Frontal cortex (tissue), 4 donors: Measurements from ENCODE around the gene SYNDIG1. TPM values are rescaled to one million over a fixed set of nuclear protein-coding genes. Genes with fewer than 3 reads are reported as not detected.

Experiments used
- DNase-seq, 2 donors: peaks; one replicate each; pipeline ENCODE4 v3.0.0; 2012; ENCODE audit warnings: low spot score in 2 of 2
- FAIRE-seq: peaks from 2 replicates; lab custom pipeline; 2012; peaks lifted over from hg19 to GRCh38; lab: Jason Lieb, UNC
- total RNA-seq: library from RNA; depleted of rRNA; stranded (reverse); fragments of >200 nt; gene quantifications from one replicate; pipeline ENCODE4 v1.2.3, GENCODE V29; 2014
- donor health status: control.
- donor health status: control.
- donor health status: control.

SYNDIG1 gene
- 26.1 TPM for total RNA-seq

GRCh38 chr20:24469116-24469893, at the start of gene SYNDIG1:
SYNDIG1 (plus strand) TSS chr20:24469629; CDS start chr20:24543098, 73,469 bp downstream.
- DNase-seq, result peak; percentile 62 to 79
- no peak for FAIRE-seq

- FAIRE-seq (no peak), DNase-seq (no peak)
These were observed 49.6 kb upstream of the SYNDIG1 start for GRCh38 chr20:24419786-24420185.

GRCh38 chr20:24420567-24420966, 48.9 kb upstream of the SYNDIG1 start:
- FAIRE-seq (no peak), DNase-seq (no peak)

- no peak for FAIRE-seq
- DNase-seq, result no peak
These were observed 48.4 kb upstream of the SYNDIG1 start for GRCh38 chr20:24421071-24421470.

GRCh38 chr20:24422091-24422760, 47.2 kb upstream of the SYNDIG1 start:
- no peak for FAIRE-seq
- DNase-seq, result no peak

- DNase-seq (no peak), FAIRE-seq (no peak)
These were observed 45.8 kb upstream of the SYNDIG1 start for GRCh38 chr20:24423390-24424313.

GRCh38 chr20:24425523-24426135, 43.8 kb upstream of the SYNDIG1 start:
- DNase-seq (no peak), FAIRE-seq (no peak)

GRCh38 chr20:24431279-24432045, 38.0 kb upstream of the SYNDIG1 start:
- FAIRE-seq, result no peak
- DNase-seq, result no peak

GRCh38 chr20:24432046-24432442, 37.4 kb upstream of the SYNDIG1 start:
- FAIRE-seq (no peak), DNase-seq (no peak)

- no peak for DNase-seq
- FAIRE-seq, result no peak
These were observed 33.3 kb upstream of the SYNDIG1 start for GRCh38 chr20:24436160-24436559.

GRCh38 chr20:24437196-24438082, 32.0 kb upstream of the SYNDIG1 start:
- FAIRE-seq, result no peak
- DNase-seq, result no peak

- FAIRE-seq, result no peak
- DNase-seq, result no peak
These were observed 31.1 kb upstream of the SYNDIG1 start for GRCh38 chr20:24438331-24438730.

GRCh38 chr20:24439737-24440387, 29.6 kb upstream of the SYNDIG1 start:
- no peak for FAIRE-seq

GRCh38 chr20:24441661-24442060, 27.8 kb upstream of the SYNDIG1 start:
- FAIRE-seq (no peak), DNase-seq (no peak)

More at GRCh38 chr20:24439737-24440387, 29.6 kb upstream of the SYNDIG1 start:
- no peak for DNase-seq

- no peak for DNase-seq
- FAIRE-seq, result no peak
These were observed 26.5 kb upstream of the SYNDIG1 start for GRCh38 chr20:24442909-24443308.

GRCh38 chr20:24443436-24443835, 26.0 kb upstream of the SYNDIG1 start:
- no peak for FAIRE-seq

GRCh38 chr20:24444526-24445190, 24.8 kb upstream of the SYNDIG1 start:
- no peak for DNase-seq
- FAIRE-seq, result no peak

More at GRCh38 chr20:24443436-24443835, 26.0 kb upstream of the SYNDIG1 start:
- DNase-seq, result no peak
